ENCODE data around the gene RNASE4.

GRCh38 chr14:20684662-20685456 lies 499 bp downstream of the RNASE4 start:
- no peak for TF ChIP-seq CTCF (conservative IDR thresholded peaks at IDR 0.05; ENCODE audit: low read depth, low read length)
- TF ChIP-seq EZH2 (IDR thresholded peaks at IDR 0.05; ENCODE audit: low read length, unreplicated experiment), result no peak

All from PC-3 (cell line).